NCI-H187 treated with DMSO at 0.1 percent for 48 hours (cell line): ENCODE data around the gene LIN7C.
"Not testable (repeated sequence)": the region's sequence is repeated elsewhere in the genome, so short reads cannot be mapped to it uniquely, and the experiment has no call there.

Experiments used
- DNase-seq: peaks from one replicate; lab custom pipeline; 2025; lab: John Stamatoyannopoulos, UW

The LIN7C gene

DNA sequence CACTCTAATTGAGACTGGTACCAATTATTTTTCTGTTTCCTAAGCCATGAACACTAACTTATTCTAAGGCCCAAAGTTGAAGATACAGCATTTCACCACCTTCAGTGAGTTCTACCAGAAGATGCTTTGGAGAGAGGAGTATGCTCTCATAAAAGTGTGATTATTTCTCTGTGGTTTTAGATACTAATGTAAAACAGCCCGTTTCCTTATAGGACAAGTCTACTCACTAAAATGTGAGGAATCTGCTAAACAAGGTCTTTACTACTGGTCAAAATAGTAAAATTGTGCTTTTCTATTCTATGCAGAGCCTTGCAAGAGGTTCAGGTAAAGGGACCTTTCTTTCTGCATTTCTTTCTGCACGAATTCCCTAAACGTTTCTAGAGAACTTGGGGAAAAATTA, 36.4 kb downstream of the LIN7C start:
- DNase-seq = no peak

DNA sequence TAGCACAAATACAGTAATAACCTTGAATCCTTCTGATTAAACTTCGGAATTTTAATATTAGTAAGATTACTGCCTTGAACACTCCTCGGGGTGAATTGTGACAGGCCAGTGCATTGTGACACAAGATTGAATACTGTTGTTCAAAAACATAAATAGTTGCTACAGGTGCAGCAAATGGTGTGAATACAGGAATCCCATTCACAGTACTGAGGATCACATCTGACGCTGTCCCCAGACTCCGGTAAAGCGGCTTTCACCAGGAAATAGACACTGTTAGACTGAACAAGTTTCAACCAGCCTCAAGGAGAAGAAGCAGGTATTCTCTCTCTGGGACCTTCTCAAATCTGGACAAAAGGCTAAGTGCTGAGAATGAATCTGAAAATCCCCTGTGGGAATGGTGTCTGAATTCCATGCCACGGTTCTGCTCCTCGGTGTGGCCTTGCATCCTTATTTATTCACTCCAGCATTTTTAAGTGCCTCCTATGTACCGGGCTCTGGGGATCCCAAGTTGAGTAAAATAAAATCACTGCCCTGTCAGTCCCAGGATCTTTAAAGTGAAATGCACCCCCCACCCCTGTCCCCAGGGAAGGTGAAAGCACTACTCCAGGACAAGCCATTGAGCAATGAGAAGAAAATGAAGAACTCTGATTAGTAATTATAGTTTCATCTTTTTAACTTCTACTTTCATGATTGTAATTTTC, 37.4 kb downstream of the LIN7C start:
- no peak for DNase-seq

DNA sequence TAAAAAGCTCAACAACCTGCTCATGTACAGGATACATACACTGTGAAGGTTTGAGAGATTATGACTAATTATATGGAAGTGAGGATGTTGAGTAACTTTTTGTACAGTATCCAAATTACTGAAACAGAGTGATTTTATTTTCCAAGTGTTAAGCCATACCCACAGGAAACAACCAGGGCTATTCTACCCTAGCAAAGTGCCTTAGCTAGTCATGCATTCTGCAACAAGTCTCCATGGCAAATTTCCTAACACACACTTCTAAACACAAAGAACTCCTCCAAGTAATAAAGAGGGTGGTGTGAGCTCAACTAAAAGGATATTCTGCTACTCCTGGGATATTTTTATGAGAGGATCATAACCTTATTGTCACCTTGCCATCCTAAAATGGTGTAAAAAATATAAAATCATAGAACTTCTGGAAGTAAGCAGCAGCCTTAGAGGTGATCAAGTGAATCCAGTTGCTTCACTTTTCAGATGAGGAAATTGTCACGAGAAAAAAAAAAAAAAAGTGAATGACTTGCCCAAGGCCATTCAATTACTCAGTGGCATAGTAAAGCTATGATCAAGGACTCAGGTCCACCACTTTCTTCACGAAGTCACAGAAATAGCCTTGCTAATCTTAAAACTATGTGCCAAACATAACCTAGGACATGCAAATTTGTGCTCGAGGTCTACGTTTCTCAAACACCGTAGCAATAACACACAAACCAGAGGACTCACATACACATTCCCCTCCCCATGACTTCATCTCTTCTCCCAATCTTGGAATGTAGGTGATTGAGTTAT, 38.2 kb downstream of the LIN7C start:
- DNase-seq = no peak

DNA sequence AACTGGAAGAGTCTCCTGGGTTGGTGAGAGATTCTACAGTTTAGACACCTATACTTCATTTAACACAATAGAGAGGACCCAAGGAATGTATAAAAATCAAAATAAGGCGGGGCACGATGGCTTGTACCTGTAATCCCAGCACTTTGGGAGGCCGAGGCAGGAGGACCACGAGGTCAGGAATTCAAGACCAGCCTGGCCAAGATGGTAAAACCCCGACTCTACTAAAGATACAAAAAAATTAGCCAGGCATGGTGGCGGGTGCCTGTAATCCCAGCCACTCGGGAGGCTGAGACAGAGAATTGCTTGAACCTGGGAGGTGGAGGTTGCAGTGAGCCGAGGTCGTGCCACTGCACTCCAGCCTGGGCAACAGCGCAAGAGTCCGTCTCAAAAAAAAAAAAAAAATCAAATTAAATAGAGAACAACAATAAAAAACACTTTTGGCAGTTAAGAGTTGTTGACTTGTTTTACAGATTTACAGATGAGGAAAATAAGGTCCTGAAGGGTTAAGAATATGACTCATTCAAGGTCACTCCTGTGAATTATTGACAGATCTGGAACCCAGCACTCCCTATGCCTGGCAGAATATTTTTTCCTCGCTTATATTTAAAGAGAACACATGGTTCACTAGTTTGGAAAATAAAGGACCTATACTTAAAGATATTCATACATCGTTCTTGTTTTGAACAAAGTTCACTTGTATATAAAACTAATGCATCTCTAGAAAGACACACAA, 39.2 kb downstream of the LIN7C start:
- no peak for DNase-seq

DNA sequence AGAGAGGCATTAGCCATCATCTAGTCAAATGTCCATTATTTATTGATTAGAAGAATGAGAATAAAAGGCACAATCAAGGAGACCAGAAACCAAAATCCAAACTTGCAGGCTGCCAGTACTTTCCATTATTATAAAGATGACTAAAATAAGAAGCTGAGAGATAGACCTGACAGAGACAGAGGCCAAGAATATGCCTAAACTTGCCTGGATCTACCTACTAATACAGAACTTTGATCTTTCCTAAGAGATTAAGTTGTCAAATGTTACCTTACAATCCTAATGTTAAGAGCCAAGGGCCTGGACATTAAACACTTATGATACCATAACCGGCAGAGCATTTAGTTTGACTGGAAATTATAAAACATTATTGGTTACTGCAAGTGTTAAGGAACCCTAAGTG, 40.2 kb downstream of the LIN7C start:
- DNase-seq = no peak

DNA sequence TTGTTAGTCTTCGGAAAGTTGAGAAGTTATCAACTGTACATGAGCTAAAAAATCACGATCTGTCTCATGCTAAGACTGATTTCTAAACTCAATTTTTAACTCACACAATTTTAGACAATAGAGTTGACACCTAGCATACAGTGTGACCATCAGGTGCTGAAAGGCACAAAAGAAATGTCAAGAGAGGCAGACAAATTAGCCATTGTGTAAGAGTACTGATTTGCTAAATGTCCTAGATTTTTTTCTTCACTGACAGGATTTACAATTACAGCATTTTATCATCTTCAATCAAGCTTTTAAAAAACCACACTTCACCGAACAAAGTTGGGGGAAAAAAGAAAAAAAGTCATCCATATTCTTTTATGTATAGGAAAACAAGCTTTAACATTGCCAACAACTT, 40.9 kb downstream of the LIN7C start:
- no peak for DNase-seq

DNA sequence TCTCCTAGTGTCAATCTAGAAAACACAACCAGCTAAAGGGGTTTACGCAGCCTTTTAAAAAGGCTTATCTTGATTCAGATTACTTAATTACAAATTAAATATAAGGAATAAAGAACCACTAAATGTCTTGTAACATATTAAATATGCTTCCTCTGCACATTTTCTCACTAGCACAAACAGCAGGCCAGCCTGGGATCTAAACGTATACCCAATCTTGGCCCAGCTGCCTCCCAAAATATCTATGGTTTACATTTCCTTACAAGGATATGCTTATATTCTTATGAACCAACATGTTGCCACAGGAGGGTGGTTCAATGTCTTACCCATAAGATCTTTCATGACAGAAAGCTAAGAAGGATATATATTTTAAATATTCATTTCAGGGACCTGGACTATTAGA, 41.7 kb downstream of the LIN7C start:
- DNase-seq = no peak

DNA sequence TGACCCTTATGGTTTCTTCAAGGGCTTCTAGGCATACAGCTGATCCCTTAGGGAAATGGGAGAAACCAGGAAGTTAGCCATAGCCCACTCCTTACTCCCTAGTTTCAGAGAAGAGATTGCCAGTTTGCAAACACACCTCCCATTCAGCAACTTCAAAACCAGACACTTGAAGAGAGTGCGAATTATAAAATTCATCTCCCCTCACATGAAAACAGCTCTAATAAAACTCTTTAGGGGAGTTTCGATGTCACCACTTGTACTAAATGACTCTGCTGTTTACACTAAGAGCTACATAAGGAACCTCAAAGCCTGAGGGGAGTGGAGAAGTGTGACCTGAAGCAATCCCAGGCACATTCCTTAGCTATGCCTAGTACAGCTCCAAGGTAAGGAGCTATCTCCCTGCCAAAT, 42.3 kb downstream of the LIN7C start:
- no peak for DNase-seq

DNA sequence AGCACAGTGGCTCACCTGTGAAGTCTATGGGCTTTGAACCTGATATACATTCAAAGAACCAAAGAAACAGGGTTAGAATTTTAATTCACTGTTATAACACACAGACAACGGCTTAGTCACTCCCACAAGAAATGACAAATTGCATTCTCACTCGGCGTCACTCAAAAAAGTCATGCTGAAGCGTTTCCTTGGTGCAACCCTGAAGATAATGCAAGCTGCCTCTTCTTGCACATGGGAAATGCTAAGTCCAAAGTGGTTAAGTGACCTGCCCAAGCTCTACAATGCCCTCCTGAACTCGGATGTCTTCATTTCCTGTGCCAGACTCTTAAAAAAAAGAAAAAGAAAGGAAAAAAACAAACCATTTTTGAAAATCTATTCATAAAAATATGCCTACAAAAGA, 44.0 kb downstream of the LIN7C start:
- DNase-seq = no peak

DNA sequence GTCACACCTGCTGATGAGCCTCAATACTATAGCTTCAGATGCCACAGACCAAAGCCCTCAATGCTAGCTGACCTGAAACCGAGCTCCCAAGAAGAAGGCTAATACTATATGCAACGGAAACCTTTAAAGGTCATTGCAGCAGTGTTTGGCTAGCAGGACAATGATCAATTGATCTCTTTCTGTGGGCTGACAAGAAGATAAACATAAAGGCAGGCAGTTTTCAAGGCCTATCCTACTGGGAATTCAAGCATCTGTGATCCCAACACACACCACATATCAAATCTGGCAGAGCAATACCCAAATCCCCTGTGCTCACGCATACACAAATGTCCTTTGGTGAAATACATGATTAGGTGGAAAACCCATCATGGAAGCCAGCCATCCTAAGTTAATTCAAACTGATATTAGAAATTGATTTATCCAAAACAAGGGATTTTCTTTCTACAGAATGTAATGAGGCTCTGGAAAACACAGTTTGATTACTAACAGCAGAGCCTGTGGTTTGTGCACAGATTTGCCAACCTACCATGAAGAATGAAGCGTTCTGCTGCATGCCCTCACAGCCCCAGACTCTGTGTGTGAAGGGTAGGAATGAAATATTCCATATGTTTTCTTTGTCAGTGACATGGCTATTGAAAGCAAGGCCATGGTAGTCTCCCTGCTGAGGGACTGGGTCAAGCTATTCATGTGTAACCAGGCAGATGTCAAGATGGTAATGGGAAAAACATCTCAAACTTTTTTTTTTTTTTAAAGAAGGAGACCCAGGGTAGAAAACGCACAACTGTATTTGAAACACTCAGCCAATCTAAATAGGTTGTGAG, 46.2 kb downstream of the LIN7C start:
- DNase-seq = no peak

DNA sequence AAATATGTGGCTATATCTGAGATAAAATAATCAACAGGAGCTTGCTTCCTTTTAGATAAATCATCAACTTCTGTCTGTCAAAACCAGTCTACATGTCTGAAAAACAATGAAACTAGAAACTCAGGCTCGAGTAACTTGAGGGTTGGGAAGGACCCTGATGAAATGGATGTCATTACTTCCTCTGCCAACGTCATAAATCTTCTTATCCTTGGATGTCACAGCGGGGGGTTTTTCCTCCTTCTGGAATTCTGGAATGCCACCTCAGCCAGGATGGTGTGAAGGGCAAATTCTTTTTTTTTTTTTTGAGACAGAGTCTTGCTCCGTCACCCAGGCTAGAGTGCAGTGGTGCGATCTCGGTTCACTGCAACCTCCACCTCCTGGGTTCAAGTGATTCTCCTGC, 47.4 kb downstream of the LIN7C start:
- DNase-seq = no peak

DNA sequence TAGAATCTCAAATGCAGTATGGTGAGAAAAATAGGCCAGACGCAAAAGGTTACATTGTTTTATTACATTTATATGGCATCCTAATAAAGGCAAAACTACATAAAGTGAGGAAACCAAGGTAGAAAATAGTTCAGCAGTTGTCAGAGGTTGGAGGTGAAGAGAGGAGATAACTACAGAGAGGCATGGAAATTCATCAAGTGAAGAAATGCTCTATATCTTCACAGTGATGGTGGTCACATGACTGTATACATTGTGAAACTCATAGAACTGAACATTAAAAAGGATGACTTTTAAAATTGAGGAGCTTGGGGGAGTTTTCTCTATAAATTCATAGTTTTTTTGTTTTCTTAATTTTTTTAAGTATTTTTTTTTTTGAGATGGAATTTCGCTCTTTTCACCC, 48.4 kb downstream of the LIN7C start:
- no peak for DNase-seq

DNA sequence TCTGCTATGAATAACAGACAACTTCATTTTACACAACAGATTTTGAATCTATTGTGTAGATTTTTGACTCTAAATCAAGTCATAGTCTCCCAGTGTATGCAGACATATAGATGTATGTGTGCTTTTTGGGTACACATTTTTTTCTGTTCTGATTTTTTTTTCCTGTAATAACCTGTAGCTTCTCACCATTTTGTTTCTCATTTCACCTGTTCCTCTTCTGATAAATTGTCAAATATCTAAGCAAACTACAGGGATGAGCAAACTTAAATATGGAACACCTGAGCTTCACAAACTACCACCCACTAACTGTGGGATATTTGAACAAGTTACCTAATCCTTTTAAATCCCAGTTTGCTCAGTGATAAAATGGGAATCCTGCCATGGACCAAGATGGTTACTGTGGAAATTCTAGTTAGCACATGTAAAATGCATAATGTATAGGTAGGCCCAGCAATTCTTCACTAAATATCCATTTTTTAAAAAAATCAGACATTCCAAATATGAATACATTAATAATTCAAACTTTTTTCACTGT, 49.7 kb downstream of the LIN7C start:
- DNase-seq = no peak

DNA sequence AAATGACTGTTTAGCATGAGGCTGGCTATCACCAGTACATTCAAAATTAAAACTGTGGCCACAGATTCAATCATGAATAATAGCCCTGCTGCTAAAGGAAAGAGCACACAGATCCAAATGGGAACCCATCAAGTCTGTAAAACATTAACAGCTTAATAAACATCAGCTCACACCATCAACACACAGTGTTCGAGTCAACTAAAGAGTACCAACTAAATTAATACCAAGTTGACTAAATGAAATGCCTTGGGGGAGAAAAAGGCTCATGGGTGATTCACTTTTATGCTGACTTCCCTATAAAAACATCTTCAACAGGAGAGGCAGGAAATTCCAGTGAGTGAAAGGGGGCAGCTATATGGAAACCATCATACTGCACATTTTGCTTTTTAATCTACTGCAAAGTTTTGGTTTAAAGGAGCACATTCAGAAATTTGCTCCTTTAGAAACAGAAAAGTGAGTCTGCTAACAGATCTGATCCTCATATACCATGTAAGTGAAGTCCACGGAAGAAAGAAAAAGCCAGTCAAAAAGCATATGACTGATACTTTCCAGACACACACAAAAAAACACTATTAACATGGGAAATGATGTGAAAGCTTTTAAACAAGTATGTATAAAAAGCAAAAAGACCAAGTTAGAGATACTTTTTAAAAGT, 50.3 kb downstream of the LIN7C start:
- DNase-seq = no peak

DNA sequence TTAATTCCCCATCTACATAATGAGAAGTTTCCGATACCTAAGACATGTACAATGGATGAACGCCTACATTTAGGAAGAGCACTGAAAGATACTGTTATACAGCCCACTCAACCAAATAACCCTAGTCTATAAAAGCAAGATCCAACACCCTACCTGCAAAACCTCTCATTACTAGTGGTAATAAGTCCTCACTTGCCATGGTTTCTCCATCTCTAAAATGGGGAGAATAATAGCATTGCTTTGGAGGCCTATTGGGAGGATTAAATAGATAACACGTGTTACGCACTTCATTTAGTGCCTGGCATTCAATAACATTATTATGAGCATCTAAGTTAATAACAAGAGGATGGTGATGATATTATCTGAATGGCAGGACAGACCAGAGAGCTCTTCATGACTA, 50.9 kb downstream of the LIN7C start:
- no peak for DNase-seq

DNA sequence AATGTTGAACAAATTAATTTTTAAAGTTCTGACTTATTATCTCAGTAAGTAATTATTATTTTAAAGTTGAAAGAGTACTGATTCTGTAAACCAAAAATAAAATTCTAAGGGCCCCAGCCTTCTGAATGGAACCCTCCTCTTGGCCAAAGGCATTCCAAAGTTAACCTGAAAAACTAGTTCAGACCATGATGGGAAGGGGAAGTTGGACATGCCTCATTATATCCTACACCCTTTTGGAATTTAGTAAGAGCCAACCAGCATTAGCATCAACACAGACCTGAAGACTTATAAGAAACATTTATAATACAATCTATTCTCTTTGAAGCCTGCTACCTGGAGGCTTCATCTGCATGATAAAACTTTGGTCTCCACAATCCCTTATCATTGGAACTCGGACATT, 52.9 kb downstream of the LIN7C start:
- DNase-seq = no peak

DNA sequence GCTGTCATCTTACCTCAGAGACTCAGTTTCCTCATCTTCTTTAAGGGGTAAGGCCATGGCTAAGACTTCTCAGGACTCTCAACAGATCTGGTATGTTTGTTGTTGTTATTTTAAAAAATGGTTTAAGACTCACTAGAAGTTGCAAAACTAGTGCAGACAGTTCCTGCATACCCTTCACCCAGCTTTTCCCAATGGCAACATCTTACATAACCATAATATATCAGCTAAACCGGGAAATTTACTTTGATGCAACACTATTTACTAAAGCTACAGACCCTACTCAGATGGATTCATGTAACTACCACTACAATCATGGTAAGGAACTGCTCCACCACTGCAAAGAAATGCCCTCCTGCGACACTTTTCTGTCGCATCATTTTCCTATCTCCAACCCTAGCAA, 54.4 kb downstream of the LIN7C start:
- no peak for DNase-seq

DNA sequence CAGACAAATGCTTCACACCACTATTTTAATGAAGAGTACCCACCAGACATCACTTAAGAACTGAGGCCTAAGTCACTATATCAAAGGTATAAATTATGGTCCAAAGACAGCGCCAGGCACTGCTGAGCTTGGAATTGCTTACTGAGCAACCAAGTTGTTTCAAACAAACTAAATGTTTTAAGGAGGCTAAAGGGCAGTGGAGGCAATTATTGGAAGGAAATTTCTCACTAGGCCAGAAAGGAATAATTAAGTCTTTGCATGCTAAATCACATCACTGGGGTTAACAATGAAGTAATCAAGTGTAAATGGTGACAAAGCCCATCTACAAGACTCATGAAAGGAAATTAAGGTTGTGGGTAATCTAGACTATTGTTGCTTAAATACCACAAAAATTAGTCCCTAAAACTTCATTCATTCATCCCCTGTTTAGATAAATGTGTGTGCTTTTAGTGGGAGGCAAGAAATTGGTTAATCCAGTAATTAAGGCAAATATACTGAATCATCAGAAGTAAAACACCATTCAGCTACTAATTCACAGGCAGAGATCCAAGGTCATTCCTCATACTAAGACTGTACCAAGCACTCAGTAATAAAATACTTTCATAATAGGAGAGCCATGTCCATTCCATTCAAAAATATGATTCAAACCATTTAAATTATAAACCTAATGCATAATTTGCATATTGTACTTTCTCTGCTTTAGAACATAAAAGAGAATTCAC, 55.2 kb downstream of the LIN7C start:
- DNase-seq = no peak

DNA sequence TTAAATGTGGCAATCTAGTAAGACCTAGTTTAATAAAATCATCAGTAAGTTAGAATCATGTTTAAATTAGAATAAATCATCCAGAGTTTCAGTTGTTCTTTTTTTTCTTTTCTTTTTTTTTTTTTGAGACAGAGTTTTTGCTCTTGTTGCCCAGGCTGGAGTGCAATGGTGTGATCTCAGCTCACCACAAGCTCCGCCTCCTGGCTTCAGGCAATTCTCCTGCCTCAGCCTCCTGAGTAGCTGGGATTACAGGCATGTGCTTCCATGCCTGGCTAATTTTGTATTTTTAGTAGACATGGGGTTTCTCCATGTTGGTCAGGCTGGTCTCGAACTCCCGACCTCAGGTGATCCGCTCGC, 58.4 kb downstream of the LIN7C start:
- DNase-seq = not testable (repeated sequence)

DNA sequence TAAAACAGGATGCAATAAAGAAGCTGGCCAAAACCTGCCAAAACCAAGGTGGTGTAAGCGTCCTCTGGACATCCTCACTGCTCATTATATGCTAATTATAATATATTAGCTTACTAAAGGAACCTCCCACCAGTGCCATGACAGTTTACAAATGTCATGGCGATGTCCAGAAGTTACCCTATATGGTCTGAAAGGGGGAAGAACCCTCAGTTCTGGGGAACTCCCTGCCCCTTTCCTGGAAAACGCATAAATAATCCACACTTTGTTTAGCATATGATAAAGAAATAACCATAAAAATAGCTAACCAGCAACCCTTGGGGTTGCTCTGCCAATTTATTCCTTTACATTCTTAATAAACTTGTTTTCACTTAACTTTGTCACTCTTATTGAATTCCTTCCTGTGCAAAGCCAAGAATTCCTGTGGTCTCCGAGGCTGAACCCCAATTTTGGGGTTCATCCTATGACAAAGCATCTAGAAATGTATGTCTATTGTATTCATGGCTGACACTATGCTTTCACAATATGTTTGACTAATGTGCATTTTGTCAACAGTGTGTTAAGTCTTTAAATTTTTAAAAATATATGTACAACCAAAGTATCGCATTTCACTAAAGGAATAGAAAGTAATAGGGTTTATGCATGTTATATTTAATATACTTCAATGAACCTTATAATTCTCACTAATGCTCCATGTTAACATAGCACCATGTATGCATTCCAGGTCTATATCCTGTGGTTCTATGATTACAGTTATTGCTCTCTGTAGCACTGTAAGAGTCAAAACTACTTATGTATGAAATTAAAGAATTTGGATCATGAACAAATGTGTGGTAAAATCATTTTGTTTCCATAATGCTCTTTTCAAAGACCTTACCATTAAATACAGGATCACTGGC, 59.0 kb downstream of the LIN7C start:
- no peak for DNase-seq
